HG02840 (cell line): Measurements from ENCODE around the gene ZMYM4.
"Not testable (repeated sequence)": the region's sequence is repeated elsewhere in the genome, so short reads cannot be mapped to it uniquely, and the experiment has no call there.

Experiments used
- ATAC-seq: cut with Tn5 transposase; IDR thresholded peaks from one replicate; pipeline ENCODE4 v1.9.1; 2021; ENCODE audit warnings: mild to moderate bottlenecking, moderate library complexity, moderate number of reproducible peaks; ENCODE audit not compliant: unreplicated experiment, low FRiP score

ZMYM4 gene

DNA sequence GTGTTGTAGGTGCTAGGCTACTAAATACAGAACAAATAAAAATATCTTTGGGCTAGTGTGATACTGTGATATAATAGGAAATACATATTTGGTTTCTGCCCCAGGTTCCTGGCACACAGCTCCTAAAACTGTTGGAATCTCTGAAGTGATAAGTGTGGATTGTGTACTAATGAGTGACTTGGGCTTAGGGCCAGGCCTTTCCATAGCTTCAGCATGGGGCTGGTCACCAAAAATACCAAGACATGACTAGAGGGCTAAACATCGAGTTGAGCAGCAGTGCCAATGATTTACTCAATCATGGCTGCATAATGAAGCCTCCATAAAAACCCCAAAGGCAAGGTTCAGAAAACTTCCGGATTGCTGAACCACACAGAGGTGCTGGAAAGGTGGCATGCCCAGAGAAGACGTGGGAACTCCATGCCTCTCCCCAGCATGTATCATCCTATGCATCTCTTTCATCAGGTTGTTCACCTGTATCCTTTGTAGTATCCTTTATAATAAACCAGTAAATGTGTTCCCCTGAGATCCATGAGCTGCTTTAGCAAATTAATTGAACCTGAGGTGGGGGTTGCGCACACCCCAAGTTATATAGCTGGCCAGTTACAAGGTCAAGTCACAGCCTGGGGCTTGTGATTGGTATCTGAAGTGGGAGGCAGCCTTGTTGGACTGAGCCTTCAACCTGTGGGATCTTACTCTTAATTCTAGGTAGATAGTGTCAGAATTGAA, 51.6 kb downstream of the ZMYM4 start:
- no peak for ATAC-seq

GRCh38 chr1:35320937-35321336, 52.4 kb downstream of the ZMYM4 start:
- no peak for ATAC-seq

GRCh38 chr1:35324486-35324885, 56.0 kb downstream of the ZMYM4 start:
- ATAC-seq, result no peak

DNA sequence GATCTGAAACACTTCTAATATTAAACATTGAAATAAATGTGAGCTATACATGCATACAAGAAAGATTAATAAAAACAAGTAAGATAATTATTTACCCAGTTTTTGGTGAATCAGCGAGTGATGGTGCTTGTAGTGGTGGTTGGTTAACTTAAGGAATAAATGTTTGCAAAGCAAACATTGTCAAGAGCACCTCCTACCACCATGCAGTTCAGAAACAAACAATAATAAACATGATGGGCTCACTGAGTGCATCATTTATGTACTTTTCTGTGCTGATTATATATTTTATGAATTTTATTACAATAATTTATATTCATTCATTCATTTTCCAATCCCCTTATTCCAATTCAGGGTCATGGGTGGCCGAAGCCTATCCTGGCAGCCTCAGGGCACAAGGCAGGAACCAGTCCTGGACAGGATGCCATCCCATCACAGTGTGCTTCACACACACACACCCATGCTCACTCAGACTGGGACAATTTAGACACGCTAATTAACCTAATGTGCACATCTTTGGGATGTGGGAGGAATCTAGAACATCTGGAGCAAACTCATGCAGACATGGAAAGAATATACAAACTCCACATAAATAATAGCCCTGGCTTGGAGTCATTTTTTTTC, 57.8 kb downstream of the ZMYM4 start:
- no peak for ATAC-seq

DNA sequence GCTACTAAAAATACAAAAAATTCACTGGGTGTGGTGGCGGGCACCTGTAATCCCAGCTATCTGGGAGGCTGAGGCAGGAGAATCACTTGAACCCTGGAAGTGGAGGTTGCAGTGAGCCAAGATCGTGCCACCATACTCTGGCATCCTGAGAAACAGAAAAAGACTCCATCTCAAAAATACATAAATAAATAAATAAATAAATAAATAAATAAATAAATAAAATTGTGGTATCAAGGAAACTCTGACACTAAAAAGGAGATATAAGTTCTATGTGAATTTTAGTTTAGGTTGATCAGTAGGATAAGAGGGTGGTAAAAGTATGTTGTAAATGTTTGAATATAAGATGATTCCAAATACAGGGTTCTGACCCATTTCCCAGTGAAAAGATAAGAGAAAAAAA, 63.1 kb downstream of the ZMYM4 start:
- not testable (repeated sequence) for ATAC-seq

DNA sequence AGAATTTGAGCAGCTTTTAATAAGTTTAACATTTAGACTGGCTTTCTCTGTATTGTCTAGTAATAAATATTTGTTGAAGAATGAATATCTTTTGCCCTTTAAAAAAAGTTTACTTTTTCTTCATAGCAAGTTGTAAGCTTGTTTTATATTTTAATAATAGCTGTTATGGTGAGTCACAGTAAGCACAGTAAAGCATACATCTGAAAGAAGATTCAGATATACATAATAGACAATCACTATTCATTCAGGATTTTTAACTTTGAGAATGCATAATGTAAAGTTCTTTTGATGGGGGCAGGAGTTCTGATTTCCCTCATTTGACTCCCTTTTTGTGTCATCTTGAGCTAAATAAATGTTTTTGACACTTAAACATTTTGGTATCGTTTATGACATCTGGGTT, 66.0 kb downstream of the ZMYM4 start:
- ATAC-seq, result no peak

- ATAC-seq, result no peak
These were observed 72.0 kb downstream of the ZMYM4 start for GRCh38 chr1:35340519-35340918.

GRCh38 chr1:35345439-35345981, 77.0 kb downstream of the ZMYM4 start:
- no peak for ATAC-seq

DNA sequence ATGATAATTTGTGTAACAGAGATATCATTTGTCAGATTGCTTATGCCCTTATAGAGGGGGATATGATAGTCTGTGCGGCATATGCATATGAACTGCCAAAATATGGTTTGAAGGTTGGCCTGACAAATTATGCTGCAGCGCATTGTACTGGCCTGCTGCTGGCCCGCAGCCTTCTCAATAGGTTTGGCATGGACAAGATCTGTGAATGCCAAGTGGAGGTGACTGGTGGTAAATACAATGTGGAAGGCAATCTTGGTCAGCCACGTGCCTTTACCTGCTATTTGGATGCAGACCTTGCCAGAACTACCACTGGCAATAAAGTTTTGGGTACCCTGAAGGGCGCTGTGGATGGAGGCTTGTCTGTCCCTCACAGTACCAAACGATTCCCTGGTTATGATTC, 82.4 kb downstream of the ZMYM4 start:
- no peak for ATAC-seq

DNA sequence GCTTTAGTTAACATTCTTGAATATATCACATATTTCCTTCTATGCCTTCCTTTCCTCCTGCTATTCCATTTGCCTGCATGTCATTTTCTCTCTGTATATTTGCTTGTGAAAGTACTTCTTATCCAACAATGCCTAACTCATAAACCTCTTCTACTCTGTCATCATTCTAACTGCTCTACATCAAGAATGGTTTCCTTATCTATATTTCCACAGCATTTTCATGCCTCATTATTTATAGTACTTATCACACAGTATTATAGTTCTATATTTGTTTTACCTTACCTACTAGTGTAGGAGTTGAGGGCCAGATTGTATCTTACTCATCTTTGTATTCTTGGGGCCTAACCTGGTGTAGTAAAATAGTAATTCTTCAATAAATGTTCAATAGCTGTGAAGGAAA, 91.5 kb downstream of the ZMYM4 start:
- no peak for ATAC-seq

DNA sequence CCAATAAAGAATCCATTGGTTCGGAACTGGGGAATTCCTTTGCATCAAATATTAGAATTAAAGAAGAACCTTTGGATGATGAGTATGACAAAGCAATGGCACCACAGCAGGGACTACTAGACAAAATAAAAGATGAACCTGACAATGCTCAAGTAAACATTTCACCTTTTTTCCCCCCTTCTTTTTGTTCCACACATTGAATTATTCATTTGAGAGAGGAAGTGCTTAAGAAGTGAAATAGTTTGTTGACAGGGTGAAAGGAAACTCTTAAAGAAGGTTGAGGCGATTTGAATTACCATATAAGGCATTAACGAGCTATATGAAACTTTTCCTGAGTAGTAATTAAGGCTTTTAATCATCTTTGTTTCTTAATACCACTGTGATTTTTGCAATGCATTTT, 93.1 kb downstream of the ZMYM4 start:
- no peak for ATAC-seq

DNA sequence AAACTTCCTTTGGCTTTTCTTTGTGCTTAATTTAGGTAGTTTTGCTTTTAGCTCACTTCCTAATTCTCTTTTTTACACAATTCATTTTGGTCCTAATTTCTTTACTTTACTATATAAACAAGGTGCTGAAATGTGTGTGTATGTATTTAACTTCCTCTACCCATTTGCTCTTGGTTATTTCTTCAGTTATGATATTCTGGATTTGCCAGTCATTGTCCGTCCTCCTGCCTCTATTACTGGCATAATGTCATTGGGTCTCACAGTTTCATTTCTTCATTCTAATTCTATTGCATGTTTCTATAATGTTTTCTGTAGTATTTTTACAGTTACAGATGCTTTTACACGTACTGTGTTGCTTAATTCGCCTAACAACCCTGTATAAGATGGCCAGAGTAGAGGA, 96.2 kb downstream of the ZMYM4 start:
- ATAC-seq, result no peak

DNA sequence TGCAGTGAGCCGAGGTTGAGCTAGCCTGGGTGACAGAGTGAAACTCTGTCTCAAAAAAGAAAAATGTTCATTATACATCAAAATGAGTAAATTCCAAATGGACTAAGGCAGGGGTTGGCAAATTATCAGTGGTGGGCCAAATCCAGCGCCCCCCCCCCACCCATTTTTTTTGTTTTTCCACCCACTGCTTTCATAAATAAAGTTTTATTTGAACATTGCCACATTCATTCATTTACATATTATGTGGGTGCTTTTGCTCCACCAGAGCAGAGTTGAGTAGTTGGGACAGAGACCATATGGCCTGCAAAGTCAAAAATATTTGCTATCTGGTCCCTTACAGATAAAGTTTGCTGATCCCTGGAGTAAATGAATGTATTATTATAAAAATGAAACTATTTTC, 99.4 kb downstream of the ZMYM4 start:
- no peak for ATAC-seq

GRCh38 chr1:35369922-35370671, 101.6 kb downstream of the ZMYM4 start:
- no peak for ATAC-seq

DNA sequence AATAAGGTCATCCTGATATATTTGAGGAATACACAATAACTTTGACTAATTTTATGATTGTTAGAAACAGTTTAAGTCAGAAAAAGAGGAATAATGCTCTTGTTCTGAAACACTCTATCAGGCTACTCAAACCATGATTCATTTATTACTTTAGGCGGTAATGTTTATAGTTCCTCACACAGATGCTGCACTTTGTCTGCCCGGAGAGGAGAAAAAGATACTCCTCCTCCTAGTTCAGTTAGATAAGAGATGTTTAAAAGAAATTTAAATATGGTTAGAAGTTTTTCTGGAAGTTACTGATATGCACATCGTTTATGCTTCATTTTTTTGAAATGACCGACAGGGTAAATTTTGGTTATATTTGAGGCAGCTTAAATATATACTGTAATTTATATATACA, 103.0 kb downstream of the ZMYM4 start:
- no peak for ATAC-seq

- no peak for ATAC-seq
These were observed 109.0 kb downstream of the ZMYM4 start for GRCh38 chr1:35377555-35377954.

DNA sequence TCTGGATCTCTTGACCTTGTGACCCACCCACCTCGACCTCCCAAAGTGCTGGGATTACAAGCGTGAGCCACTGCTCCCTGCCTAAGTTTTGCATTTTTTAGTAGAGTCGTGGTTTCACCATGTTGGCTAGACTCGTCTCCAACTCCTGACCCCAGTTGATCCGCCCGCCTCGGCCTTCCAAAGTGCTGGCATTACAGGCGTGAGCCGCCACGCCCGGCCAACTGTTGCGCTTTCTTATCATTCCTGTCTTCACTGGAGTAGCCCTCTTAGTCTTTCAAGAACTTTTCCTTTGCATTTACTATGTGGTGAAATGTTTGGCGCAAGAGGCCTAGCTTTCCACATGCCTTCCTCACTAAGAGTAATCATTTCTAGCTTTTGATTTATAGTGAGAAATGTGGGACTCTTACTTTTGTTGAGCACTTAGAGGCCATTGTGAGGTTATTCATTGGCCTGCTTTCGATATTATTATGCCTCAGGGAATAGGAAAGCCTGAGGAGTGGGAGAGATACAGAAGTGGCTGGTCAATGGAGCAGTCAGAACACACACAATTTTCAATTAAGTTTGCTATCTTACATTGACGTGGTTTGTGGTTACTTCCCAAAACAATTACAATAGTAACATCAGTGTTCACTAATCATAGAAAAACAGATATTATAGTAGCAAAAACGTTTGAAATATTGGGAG, 111.0 kb downstream of the ZMYM4 start:
- ATAC-seq, result no peak

DNA sequence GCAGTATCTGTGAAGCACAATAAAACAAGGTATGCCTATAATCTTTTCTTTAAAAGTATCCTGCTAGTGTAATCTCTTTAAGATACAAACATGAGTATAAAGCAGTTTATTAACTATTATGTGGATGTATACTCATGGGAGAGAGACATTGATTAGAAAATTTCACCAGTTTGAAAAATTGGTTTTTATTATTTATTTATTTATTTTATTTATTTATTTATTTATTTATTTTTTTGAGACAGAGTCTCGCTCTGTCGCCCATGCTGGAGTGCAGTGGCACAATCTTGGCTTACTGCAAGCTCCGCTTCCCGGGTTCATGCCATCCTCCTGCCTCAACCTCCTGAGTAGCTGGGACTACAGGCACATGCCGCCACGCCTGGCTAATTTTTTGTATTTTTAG, 111.6 kb downstream of the ZMYM4 start:
- not testable (repeated sequence) for ATAC-seq

DNA sequence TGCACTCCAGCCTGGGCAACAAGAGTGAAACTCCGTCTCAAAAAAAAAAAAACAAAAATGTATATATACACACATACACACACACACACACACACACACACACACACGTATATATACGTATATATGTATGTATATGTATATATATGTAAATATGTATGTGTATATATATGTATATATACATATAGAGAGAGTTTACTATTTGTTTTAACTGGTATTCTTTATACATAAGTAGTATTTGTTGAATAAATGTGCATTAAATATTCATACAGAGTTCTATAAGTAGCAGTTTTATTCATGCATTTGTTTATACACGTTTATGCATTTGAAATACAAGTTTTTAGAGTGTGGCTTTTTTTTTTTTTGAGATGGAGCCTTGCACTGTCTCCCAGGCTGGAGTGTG, 113.6 kb downstream of the ZMYM4 start:
- ATAC-seq, result no peak

DNA sequence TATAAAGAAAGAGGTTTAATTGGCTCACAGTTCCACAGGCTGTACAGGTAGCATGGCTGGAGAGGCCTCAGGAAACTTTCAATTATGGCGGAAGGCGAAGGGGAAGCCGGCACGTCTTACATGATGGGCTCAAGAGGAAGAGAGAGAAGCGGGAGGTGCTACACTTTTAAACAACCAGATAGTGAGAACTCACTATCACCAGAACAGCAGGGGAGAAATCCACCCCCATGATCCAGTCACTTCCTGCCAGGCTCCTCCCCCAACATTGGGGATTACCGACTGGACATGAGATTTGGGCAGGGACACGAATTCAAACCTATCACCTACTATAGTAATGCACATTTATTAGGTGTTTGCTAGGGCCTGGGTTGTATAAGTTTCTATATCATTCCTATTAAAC, 117.8 kb downstream of the ZMYM4 start:
- no peak for ATAC-seq

DNA sequence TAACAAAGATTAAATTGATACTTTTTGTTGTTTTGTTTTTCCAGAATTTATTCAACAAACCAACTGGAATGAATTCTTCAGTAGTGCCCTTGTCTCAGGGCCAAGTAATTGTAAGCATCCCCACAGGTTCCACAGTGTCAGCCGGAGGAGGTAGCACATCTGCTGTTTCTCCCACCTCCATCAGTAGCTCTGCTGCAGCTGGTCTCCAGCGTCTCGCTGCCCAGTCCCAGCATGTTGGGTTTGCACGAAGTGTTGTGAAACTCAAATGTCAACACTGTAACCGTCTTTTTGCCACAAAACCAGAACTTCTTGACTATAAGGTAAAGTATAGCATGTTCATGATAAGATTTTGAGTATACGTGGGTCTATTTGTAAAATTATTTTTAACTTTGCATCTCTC, 118.5 kb downstream of the ZMYM4 start:
- no peak for ATAC-seq
